ENCODE data around the gene MYH7.
A peak's percentile ranks its signal among the peaks of the same experiment; 100 is the strongest.
"Not testable (repeated sequence)": the region's sequence is repeated elsewhere in the genome, so short reads cannot be mapped to it uniquely, and the experiment has no call there.

Gene MYH7

DNA sequence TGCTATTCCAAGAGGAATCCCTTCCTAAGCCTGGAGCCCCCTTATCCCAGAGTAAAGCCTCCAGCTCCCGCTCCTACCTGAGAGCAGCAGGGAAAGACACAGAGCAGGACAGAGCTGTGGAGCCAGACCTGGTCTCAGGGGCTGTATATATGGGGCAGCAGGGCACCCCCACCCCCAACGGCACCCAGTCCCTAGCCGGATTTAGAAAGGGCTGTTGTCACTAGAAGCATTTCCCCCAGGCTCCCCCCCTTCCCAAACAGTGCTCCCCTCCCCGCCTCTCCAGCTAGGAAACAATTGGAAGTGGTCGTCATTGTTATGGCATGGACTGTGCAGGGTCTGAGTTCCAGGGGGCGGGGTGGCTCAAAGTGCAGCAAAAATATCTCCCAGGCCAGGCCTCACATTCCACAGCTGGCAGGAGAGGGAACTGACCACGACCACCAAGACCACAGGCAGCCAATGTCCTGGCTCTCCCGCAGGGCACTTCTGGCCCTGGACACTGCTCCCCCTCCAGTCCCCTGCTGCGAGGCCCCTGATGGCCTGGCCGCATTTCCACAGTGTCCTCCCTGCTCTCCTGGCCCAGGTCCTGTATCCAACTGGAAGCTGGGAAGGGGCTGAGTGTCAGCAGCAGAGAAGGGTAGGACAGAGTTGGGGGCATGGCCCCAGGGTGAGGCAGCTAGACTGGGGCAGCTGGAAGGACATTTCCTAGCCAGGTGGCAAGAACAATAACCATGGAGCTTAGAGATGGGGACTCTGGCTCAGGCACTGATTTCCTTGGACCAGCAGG is at the start of gene MYH7:
TSS of gene MYH7 (minus strand) at position 118 of the 784 bp plus-strand sequence. CDS start 1,928 bp downstream, outside the sequence.
- DNase-seq, result peak; percentile 26

GRCh38 chr14:23483236-23483854 is 47.9 kb upstream of the MYH7 start:
- DNase-seq, result no peak

DNA sequence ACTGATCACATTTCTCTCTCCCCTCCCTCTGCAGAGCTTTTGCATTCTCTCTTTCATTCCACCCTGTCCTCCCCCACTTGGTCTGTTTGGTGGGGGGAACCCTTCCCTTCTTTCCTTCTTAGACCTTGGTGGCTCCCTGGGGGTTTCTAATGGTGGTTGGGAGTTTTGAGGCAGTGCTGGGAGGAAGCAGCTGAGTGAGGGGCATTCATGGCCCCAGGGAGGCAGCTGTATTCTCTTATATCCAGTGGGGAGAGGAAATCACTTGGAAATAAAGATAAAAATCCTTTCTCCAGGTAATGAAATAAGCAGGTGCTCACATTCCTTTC is 47.3 kb upstream of the MYH7 start:
- DNase-seq, result no peak

- no peak for DNase-seq
These were observed 46.7 kb upstream of the MYH7 start for GRCh38 chr14:23481979-23482822.

- DNase-seq, result no peak
These were observed 46.0 kb upstream of the MYH7 start for GRCh38 chr14:23481362-23481970.

DNA sequence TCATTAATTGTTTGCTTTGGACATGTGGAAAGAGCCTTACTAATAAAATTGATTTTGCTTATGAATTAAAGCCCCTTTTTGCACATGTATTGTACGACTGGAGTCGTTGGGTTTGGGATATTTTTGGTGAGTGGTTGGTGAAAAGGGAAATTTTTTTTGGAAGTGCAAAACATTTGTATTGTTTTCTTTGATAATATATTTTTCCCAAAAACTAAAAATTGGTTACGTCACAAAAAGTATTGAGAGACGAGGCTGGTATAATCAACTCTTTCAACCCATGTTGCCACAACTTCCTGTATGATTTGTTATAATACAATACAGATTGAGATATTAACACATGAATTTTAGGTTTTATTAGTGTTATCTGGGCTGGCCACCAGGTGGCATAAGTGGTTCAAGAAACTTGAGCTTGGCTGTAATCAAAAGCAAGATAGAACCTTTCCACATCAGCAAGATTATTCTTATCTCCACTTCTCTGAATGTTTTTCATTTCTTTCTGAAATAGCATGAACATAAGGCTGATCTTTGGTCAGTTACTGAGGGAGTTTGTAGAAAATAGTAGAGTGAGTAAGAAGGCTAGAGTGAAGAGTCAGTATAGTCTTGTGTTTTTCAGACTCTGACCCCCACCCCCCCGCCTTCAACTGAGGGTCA is 42.8 kb upstream of the MYH7 start:
- DNase-seq, result peak; percentile 71

DNA sequence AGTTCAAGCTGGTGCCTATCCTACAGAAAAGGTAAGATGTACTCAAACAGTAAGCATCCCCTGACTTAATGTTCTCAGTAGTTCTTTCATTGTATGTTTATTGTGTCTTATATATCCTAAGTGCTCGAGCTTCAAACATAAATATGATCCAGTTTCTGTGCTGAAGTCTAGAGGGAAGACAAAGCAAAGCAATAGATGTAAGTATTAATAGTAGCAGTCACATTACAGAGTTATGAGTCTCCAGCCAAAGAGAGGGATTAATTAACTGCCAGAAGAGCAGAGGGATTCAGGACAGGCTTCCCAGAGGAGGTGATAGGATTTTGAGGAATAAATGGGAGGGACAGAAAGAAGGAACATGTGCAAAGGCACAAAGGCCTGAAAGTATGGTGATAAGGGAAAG is 35.5 kb upstream of the MYH7 start:
- no peak for DNase-seq

DNA sequence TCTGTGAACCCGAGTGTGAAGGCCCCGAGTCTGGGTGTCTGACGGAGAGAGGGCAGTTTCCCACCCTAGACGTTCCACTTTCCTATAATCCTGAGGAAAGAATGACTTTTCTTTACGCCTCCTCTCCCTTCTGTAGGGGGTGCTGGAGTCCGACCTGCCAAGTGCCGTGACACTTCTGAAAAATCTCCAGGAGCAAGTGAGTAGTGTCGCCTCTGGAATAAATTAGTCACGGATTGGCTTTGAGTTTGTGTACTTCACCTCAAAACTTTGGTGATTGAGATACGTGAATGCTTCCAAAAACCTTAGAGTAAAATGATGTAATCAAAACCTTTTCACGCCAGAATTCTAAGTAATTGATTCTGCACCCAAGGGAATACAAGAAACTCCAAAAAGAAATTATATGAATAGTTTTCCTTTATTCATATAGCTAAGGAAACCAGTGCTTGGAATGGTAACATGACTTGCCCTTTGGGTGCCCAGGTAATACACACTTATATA is 34.5 kb upstream of the MYH7 start:
- no peak for DNase-seq

DNA sequence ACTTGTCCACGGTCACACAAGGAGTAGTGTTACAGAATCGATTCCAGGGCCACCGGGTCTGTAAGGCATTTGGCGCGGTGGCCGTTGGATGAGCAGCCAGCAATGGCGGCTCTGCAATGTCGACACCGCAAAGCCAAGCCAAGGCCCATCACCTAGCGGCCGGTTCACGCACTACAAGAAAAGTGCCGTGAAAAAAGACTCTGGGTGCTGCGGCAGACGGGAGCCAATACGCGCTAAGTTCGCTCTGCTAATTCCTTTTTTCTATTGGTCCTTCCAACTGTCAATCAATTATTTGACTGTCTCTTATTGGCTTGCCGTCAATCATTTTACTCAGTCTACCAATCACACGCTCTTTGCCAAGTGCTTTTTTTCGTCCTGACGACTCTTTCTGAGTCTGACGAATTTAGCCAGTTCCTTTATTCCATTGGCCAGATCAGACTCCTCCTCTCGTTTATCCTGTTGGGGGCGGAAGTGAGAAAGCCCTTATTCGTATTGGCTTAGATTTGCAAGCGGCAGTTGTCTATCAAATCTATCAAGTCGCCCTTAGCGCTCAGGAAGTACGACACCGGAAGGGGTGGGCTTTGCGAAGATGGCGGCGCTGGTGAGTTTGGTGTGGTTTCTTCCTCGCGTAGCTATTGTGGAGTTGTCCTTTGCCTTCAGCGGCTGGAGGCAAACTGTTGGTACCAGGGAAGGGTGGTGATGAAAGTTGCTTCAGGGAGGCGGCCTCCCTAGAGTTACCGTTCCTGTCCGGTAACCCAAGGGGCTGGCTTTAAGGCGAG is 33.9 kb upstream of the MYH7 start, which contains the start of gene NGDN:
TSS of gene NGDN (plus strand) at position 577 of the 779 bp plus-strand sequence. CDS start at position 590, 13 bp downstream.
- DNase-seq, result peak; percentile 96

GRCh38 chr14:23468704-23469126 is 33.3 kb upstream of the MYH7 start:
- no peak for DNase-seq

DNA sequence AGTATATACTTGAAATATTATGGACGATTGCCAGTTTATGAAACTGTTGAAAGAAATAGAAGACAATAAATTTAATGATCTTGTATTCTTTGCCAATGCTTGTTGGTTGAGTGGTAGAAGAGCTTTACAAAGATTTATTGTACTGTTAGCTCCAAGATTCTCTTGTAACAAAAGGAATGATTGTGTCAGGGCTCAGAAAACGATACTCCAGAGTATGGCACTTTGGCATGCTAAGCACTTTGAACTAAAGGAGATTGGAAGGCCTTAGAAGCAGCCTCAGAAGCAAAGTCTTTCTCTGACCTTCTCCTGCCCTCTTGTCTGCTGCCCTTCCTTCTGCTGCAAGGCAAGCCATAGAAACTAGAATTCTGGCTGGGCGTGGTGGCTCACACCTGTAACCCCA is 29.8 kb upstream of the MYH7 start:
- DNase-seq, result no peak

DNA sequence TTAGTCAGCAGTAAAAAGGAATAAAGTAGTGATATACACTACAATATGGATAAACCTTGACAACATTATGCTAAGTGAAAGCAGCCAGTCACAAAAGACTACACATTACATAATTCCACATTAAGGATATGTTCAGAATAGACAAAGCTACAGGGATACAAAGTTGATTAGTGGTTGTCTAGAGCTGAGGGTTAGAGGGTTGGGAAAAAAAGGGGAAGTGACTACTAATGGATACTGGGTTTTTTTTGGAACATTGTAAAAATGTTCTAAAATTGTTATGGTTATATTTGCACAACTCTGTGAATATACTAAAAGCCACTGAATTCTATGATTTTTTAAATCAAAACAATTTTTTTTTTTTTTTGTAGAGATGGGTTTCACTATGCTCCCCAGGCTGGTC is 29.2 kb upstream of the MYH7 start:
- DNase-seq, result no peak

- DNase-seq, result no peak
These were observed 25.5 kb upstream of the MYH7 start for GRCh38 chr14:23460960-23461359.

GRCh38 chr14:23457587-23458445 is 22.4 kb upstream of the MYH7 start:
- no peak for DNase-seq

GRCh38 chr14:23456883-23457586 is 21.6 kb upstream of the MYH7 start:
- not testable (repeated sequence) for DNase-seq

- no peak for DNase-seq
These were observed 19.0 kb upstream of the MYH7 start for GRCh38 chr14:23454445-23454856.

DNA sequence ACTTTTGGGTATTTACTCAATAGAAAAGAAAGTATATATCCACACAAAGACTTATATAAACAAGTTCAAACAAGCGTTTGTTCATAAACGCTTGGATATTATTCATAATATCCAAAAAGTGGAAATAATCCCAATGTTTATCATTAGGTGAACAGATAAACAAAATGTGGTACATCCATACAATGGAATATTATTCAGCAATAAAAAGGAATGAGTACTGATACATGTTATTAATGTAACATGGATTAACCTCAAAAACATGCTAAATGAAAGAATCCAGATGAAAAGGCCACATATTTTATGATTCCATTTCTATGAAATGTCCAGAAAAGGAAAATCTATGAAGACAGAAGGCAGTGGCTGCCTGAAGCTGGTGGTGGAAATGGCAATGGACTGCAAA is 16.8 kb upstream of the MYH7 start:
- DNase-seq, result no peak

DNA sequence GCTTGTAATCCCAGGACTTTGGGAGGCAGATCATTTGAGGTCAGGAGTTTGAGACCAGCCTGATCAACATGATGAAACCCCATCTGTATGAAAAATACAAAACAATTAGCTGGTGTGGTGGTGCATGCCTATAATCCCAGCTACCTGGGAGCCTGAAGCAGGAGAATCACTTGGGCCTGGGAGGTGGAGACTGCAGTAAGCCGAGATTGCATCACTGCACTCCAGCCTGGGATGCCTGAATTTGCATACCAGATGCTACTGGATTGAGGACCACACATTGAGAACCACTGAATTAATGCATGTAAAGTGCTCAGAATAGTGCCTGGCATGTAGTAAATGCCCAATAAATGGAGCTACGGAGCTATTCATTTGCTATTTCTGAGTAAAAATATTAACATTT is 14.9 kb upstream of the MYH7 start:
- DNase-seq, result no peak

GRCh38 chr14:23449314-23449713 is 13.9 kb upstream of the MYH7 start:
- DNase-seq, result peak; percentile 19

Measured in activated CD8-positive, alpha-beta memory T cell treated with anti-CD3 and anti-CD28 coated beads for 24 hours (primary cell).